ENCODE results near the gene OR4D9.

DNA sequence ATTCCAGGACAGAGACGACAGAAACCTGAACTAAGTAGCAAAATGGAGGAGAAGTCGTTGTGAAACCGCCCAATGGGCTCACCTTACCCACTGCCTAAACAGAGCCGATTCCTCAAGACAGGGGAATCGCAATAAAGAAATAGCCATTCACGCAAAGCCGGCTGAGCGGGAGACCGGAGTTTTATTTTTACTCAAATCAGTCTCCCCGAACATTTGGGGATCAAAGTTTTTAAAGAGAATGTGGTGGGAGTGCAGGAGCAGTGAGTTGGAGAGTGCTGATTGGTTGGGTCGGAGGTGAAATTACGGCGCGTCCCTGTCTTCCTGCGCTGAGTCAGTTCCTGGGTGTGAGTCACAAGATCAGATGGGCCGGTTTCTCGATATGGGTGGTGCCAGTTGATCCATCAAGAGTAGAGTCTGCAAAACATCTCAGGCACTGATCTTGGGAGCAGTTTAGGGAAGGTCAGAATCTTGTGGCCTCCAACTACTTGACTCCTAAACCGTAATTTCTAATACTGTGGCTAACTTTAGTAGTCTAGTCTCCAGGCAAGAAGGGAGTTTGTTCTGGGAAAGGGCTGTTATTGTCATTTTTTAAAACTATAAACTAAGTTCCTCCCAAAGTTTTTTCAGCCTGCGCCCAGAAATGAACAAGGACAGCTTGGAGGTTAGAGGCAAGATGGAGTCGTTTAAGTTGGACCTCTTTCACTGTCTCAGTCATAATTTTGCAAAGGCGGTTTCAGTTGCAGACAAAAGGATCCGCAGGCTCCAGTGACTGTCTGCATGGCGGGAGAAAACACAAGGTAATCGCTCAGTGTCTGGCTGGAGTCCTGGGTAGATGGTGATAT lies 34.1 kb downstream of the OR4D9 start:
- TF ChIP-seq, protein P1, sequence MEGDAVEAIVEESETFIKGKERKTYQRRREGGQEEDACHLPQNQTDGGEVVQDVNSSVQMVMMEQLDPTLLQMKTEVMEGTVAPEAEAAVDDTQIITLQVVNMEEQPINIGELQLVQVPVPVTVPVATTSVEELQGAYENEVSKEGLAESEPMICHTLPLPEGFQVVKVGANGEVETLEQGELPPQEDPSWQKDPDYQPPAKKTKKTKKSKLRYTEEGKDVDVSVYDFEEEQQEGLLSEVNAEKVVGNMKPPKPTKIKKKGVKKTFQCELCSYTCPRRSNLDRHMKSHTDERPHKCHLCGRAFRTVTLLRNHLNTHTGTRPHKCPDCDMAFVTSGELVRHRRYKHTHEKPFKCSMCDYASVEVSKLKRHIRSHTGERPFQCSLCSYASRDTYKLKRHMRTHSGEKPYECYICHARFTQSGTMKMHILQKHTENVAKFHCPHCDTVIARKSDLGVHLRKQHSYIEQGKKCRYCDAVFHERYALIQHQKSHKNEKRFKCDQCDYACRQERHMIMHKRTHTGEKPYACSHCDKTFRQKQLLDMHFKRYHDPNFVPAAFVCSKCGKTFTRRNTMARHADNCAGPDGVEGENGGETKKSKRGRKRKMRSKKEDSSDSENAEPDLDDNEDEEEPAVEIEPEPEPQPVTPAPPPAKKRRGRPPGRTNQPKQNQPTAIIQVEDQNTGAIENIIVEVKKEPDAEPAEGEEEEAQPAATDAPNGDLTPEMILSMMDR (IDR thresholded peaks at IDR 0.05): no peak
- no peak for TF ChIP-seq EZH2 (IDR thresholded peaks at IDR 0.05; ENCODE audit: borderline replicate concordance, insufficient read depth, low read depth, low read length, poor library complexity, severe bottlenecking)

Data from B cell (primary cell).